HCT116 (cell line): Measurements from ENCODE around the gene SND1. TPM values are rescaled to one million over a fixed set of nuclear protein-coding genes. Genes with fewer than 3 reads are reported as not detected.

Experiments used
- ATAC-seq: fragments of 200-7000 bp; cut with Tn5 transposase; 2 replicates; pipeline ENCODE4 v1.9.1; 2020; ENCODE audit warnings: mild to moderate bottlenecking, moderate library complexity
- BruUV-seq: library from RNA; stranded (reverse); fragments of 400-500 nt; replicated peaks from 2 replicates; lab custom pipeline; 2021; lab: Mats Ljungman, UMichigan
- CTCF ChIA-PET: fragments of 300-600 bp; sonication (Branson Sonifier 250); formaldehyde crosslinking; loops from one replicate; lab custom pipeline; 2021; ENCODE audit warnings: antibody characterized with exemption; lab: Charles Lee
- POLR2A ChIA-PET: fragments of 300-600, 350-600 bp; sonication (Branson Sonifier 250); formaldehyde crosslinking; loops from one replicate; lab custom pipeline; 2021; ENCODE audit warnings: antibody characterized with exemption; lab: Charles Lee
- RAD21 ChIA-PET, 2 experiments: fragments of 300-600 bp; sonication (Branson Sonifier 250); formaldehyde crosslinking; loops; one replicate each; lab custom pipeline; 2023; ENCODE audit warnings: low total read pairs in 2 of 2; ENCODE audit not compliant: uncharacterized antibody in 2 of 2, unreplicated experiment in 2 of 2, low non-redundant PET in 1 of 2; lab: Charles Lee
- DNase-seq: peaks from one replicate; pipeline ENCODE4 v3.0.0-alpha.2; 2010; ENCODE audit warnings: low read depth, low spot score
- H2AFZ ChIP-seq: fragments of 200-600 bp; shearing (Covaris generic), sonication (generic); 2 replicates; pipeline ENCODE4 v1.6.1; 2017; ENCODE audit warnings: low read depth, mixed run types, mixed read lengths, antibody characterized with exemption, low read length; ENCODE audit not compliant: poor library complexity, severe bottlenecking
- H3K27ac ChIP-seq: 2 replicates; pipeline ENCODE4 v1.5.1; 2012; ENCODE audit warnings: low read depth, low read length
- H3K27me3 ChIP-seq: fragments of 200-600 bp; sonication (generic); 2 replicates; pipeline ENCODE4 v1.6.1; 2016; ENCODE audit warnings: mixed run types, low read length, mixed read lengths; ENCODE audit not compliant: insufficient read depth
- H3K36me3 ChIP-seq, 2 experiments: fragments of 200-500 bp in 1 of 2; fragments of 200-600 bp in 1 of 2; sonication (Bioruptor generic) in 1 of 2; sonication (generic) in 1 of 2; 2 replicates each; pipeline versions ENCODE4 v1.5.1 to v1.6.1; 2014 to 2016; ENCODE audit warnings: low read length in 2 of 2, inconsistent platforms in 1 of 2, mixed read lengths in 1 of 2, mixed run types in 1 of 2; ENCODE audit not compliant: insufficient read depth in 2 of 2, control insufficient read depth in 1 of 2
- H3K4me1 ChIP-seq, 2 experiments: fragments of 200-600 bp in 1 of 2; sonication (generic) in 1 of 2; 2 replicates each; pipeline versions ENCODE4 v1.5.1 to v1.6.1; 2012 to 2017; ENCODE audit warnings: low read length in 2 of 2, inconsistent platforms in 1 of 2, mild to moderate bottlenecking in 1 of 2, mixed read lengths in 1 of 2, mixed run types in 1 of 2, moderate library complexity in 1 of 2; ENCODE audit not compliant: insufficient read depth in 2 of 2, control insufficient read depth in 1 of 2
- H3K4me2 ChIP-seq: fragments of 200-600 bp; sonication (generic); 2 replicates; pipeline ENCODE4 v1.6.1; 2017; ENCODE audit warnings: mixed run types, low read length, mixed read lengths
- H3K4me3 ChIP-seq, 2 experiments: fragments of 200-600 bp in 1 of 2; sonication (generic) in 1 of 2; replicated peaks in 1 of 2; 2 replicates each; pipeline ENCODE4 v1.5.1; 2011 to 2016; ENCODE audit warnings: low read length in 2 of 2, control low read depth in 1 of 2, low read depth in 1 of 2, mild to moderate bottlenecking in 1 of 2, mixed read lengths in 1 of 2, mixed run types in 1 of 2
- H3K79me2 ChIP-seq: fragments of 200-600 bp; sonication (generic); 2 replicates; pipeline ENCODE4 v1.6.1; 2017; ENCODE audit warnings: mild to moderate bottlenecking, mixed run types, low read length, moderate library complexity, mixed read lengths; ENCODE audit not compliant: insufficient read depth
- H3K9ac ChIP-seq: fragments of 200-600 bp; sonication (generic); 2 replicates; pipeline ENCODE4 v1.6.1; 2016; ENCODE audit warnings: low read length, mixed read lengths
- H3K9me2 ChIP-seq: fragments of 200-600 bp; sonication (generic), shearing (Covaris generic); 2 replicates; pipeline ENCODE4 v1.6.1; 2017; ENCODE audit warnings: mixed run types, mild to moderate bottlenecking, moderate library complexity; ENCODE audit not compliant: insufficient read depth
- H3K9me3 ChIP-seq, 2 experiments: fragments of 200-500 bp in 1 of 2; fragments of 200-600 bp in 1 of 2; sonication (Bioruptor generic) in 1 of 2; sonication (generic) in 1 of 2; 2 replicates each; pipeline ENCODE4 v1.6.1; 2014 to 2017; ENCODE audit warnings: low read length in 2 of 2, mixed read lengths in 2 of 2, inconsistent platforms in 1 of 2, low read depth in 1 of 2, mild to moderate bottlenecking in 1 of 2, mixed run types in 1 of 2, moderate library complexity in 1 of 2; ENCODE audit not compliant: control insufficient read depth in 1 of 2, insufficient read depth in 1 of 2
- H4K20me1 ChIP-seq: fragments of 200-600 bp; sonication (generic), shearing (Covaris generic); 2 replicates; pipeline ENCODE4 v1.6.1; 2017; ENCODE audit warnings: mixed run types, mild to moderate bottlenecking, moderate library complexity; ENCODE audit not compliant: insufficient read depth
- CBX3 ChIP-seq: IDR thresholded peaks from 2 replicates; pipeline ENCODE4 v1.6.1; 2012; ENCODE audit warnings: low read depth
- EGR1 ChIP-seq: IDR thresholded peaks from 2 replicates; pipeline ENCODE4 v1.6.1; 2012; ENCODE audit warnings: low read depth
- ELF1 ChIP-seq: IDR thresholded peaks from 2 replicates; pipeline ENCODE4 v1.6.1; 2012; ENCODE audit warnings: low read depth, borderline replicate concordance
- FOSL1 ChIP-seq: IDR thresholded peaks from 2 replicates; pipeline ENCODE4 v1.6.1; 2012; ENCODE audit warnings: low read depth
- JUND ChIP-seq: IDR thresholded peaks from 2 replicates; pipeline ENCODE4 v1.6.1; 2012
- POLR2A ChIP-seq: IDR thresholded peaks from 2 replicates; pipeline ENCODE4 v1.7.0; 2011; ENCODE audit warnings: borderline replicate concordance; ENCODE audit not compliant: insufficient read depth, insufficient read length; ENCODE audit errors: extremely low read depth
- POLR2AphosphoS5 ChIP-seq: IDR thresholded peaks from 2 replicates; pipeline ENCODE4 v1.6.1; 2011; ENCODE audit warnings: mild to moderate bottlenecking, low read depth, low read length, moderate library complexity
- SIN3A ChIP-seq: IDR thresholded peaks from 2 replicates; pipeline ENCODE4 v1.6.1; 2012; ENCODE audit warnings: low read depth
- SRF ChIP-seq: IDR thresholded peaks from 2 replicates; pipeline ENCODE4 v1.6.1; 2012; ENCODE audit warnings: low read depth
- TCF7L2 ChIP-seq: IDR thresholded peaks from 2 replicates; pipeline ENCODE4 v1.7.0; 2011; ENCODE audit warnings: borderline replicate concordance, inconsistent platforms; ENCODE audit not compliant: insufficient read depth, insufficient read length; ENCODE audit errors: extremely low read depth
- YY1 ChIP-seq: IDR thresholded peaks from 2 replicates; pipeline ENCODE4 v1.6.1; 2011; ENCODE audit warnings: low read length, low read depth, moderate library complexity, mild to moderate bottlenecking; ENCODE audit not compliant: insufficient replicate concordance; ENCODE audit errors: extremely low read depth
- ZFX ChIP-seq: fragments of 450-650 bp; IDR thresholded peaks from 2 replicates; pipeline ENCODE4 v1.6.1; 2017
- ZNF274 ChIP-seq: fragments of 200-500 bp; sonication (Bioruptor generic); IDR thresholded peaks from 2 replicates; pipeline ENCODE4 v1.6.1; 2014; ENCODE audit warnings: mild to moderate bottlenecking, low read depth, low read length, inconsistent platforms
- intact Hi-C: fragments of 100-400 bp; cut with micrococcal nuclease; formaldehyde crosslinking; loops from 2 replicates; pipeline ENCODE4 v1.10.0; 2022
- total RNA-seq: library from RNA; stranded (reverse); gene quantifications from one replicate; pipeline ENCODE4 v1.2.1, GENCODE V29; 2021; ENCODE audit not compliant: unreplicated experiment
- TF ChIP-seq, protein P1 (sequence below): IDR thresholded peaks from 2 replicates; pipeline ENCODE4 v1.6.1; 2012
- TF ChIP-seq, protein P2 (sequence below): IDR thresholded peaks from 2 replicates; pipeline ENCODE4 v1.6.1; 2012
- TF ChIP-seq, protein P3 (sequence below), 3 experiments: fragments of 200-600 bp in 1 of 3; sonication (generic) in 1 of 3; IDR thresholded peaks in 2 of 3; conservative IDR thresholded peaks in 1 of 3; 2 replicates each; pipeline ENCODE4 v1.5.1; 2012 to 2017; ENCODE audit warnings: low read depth in 2 of 3, low read length in 2 of 3, antibody characterized with exemption in 1 of 3, borderline replicate concordance in 1 of 3, control low read depth in 1 of 3, mild to moderate bottlenecking in 1 of 3, mixed read lengths in 1 of 3, mixed run types in 1 of 3, moderate library complexity in 1 of 3; ENCODE audit not compliant: insufficient read depth in 1 of 3

SND1 gene
- total RNA-seq, 1 experiment from 2014 or later: 169 TPM

DNA sequence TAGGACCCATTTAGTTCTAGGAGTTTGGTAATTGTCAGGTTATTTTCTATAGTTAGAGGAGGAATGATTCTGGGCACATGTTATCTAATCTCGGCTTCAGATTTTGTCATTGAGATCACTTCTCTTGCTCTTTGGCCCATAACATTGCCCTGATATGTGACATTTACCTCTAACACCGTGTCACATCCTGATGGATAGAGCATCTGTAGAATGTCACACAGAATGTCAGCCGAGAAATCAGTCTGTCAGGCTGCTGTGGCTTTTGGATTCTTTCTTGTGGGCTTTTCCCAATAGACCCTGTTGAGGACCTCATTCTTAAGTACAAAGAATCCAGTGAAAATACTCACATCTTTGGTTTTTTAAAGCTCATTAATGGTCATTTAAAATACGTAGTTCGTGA is 236.8 kb downstream of the SND1 start:
- POLR2A ChIA-PET: no interaction called here

More for the DNA sequence above, 236.8 kb downstream of the SND1 start:
- H3K27ac ChIP-seq: no peak overlapping the region
- intact Hi-C loops: no loop called here
- no peak overlapping the region for H3K4me2 ChIP-seq
- no peak overlapping the region for H2AFZ ChIP-seq
- H4K20me1 ChIP-seq: peaks cover 4% of the 10 kb centered on the region; the same call in 1 of the 2 replicates
- CTCF ChIA-PET: no interaction called here
- no peaks in the 10 kb centered on the region for H3K9me2 ChIP-seq
- no peak for ATAC-seq
- DNase-seq: no peak
- H3K4me3 ChIP-seq: no peak overlapping the region
- H3K36me3 ChIP-seq: peaks cover 3 to 14% of the 10 kb centered on the region in 2 experiments; a peak in 2 of 4 replicates
- RAD21 ChIA-PET: no interaction called here
- peaks cover 33% of the 10 kb centered on the region; the same call in 1 of the 2 replicates for H3K79me2 ChIP-seq
- peaks cover 0 to 8% of the 10 kb centered on the region in 2 experiments; a peak in 1 of 4 replicates for H3K4me1 ChIP-seq
- H3K9me3 ChIP-seq: no peaks in the 10 kb centered on the region
- H3K27me3 ChIP-seq: no peaks in the 10 kb centered on the region
- TF ChIP-seq SRF: no peak
- TF ChIP-seq, protein P1, sequence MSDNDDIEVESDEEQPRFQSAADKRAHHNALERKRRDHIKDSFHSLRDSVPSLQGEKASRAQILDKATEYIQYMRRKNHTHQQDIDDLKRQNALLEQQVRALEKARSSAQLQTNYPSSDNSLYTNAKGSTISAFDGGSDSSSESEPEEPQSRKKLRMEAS: no peak
- TF ChIP-seq POLR2AphosphoS5: no peak
- no peak for TF ChIP-seq ZNF274
- no peak for TF ChIP-seq FOSL1
- TF ChIP-seq CBX3: no peak
- TF ChIP-seq JUND: no peak
- no peak for TF ChIP-seq ZFX
- TF ChIP-seq SIN3A: no peak
- TF ChIP-seq, protein P2, sequence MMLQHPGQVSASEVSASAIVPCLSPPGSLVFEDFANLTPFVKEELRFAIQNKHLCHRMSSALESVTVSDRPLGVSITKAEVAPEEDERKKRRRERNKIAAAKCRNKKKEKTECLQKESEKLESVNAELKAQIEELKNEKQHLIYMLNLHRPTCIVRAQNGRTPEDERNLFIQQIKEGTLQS: no peak
- TF ChIP-seq, protein P3, sequence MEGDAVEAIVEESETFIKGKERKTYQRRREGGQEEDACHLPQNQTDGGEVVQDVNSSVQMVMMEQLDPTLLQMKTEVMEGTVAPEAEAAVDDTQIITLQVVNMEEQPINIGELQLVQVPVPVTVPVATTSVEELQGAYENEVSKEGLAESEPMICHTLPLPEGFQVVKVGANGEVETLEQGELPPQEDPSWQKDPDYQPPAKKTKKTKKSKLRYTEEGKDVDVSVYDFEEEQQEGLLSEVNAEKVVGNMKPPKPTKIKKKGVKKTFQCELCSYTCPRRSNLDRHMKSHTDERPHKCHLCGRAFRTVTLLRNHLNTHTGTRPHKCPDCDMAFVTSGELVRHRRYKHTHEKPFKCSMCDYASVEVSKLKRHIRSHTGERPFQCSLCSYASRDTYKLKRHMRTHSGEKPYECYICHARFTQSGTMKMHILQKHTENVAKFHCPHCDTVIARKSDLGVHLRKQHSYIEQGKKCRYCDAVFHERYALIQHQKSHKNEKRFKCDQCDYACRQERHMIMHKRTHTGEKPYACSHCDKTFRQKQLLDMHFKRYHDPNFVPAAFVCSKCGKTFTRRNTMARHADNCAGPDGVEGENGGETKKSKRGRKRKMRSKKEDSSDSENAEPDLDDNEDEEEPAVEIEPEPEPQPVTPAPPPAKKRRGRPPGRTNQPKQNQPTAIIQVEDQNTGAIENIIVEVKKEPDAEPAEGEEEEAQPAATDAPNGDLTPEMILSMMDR (IDR thresholded peaks at IDR 0.05 in 2 of 3, conservative IDR thresholded peaks at IDR 0.05 in 1 of 3; ENCODE audit: borderline replicate concordance in 1 of 3, insufficient read depth in 1 of 3, low read depth in 2 of 3, low read length in 2 of 3): no peak
- TF ChIP-seq POLR2A: no peak
- TF ChIP-seq YY1: no peak
- no peak for TF ChIP-seq ELF1
- TF ChIP-seq TCF7L2: no peak
- TF ChIP-seq EGR1: no peak
- no TSS peak for BruUV-seq
- H3K9ac ChIP-seq: no peak overlapping the region
